GM12892 (cell line): ENCODE measurements around the gene HLA-DMA.
"Not testable (repeated sequence)": the region's sequence is repeated elsewhere in the genome, so short reads cannot be mapped to it uniquely, and the experiment has no call there.

ENCODE experiments used
- POLR2A ChIP-seq: IDR thresholded peaks from 2 replicates; pipeline ENCODE4 v1.6.1; 2011; ENCODE audit warnings: low read depth, low read length, control low read depth
- TAF1 ChIP-seq: IDR thresholded peaks from 2 replicates; pipeline ENCODE4 v1.6.1; 2011; ENCODE audit warnings: low read depth, mild to moderate bottlenecking, control low read depth, low read length, borderline replicate concordance

DNA sequence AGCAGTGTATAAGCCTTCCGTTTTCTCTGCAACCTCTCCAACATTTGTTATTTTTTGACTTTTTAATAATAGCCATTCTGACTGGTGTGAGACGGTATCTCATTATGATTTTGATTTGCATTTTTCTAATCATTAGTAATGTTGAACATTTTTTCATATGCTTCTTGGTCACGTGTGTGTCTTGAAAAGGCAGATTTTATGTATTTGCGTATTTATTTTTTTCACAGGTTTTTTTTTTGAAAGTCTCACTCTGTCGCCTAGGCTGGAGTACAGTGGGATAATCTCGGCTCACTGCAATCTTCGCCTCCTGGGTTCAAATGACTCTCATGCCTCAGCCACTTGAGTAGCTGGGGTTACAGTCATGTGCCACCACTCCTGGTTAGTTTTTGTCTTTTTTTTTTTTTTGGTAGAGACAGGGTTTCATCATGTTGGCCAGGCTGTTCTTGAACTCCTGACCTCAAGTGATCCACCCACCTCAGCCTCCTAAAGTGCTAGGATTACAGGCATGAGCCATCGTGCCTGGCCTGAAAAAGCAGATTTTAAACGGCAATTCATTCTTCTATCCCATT lies 10.3 kb downstream of the HLA-DMA start:
- not testable (repeated sequence) for TF ChIP-seq POLR2A, TAF1
